HG02759 (cell line): ENCODE data around the gene PRSS58.
A peak's percentile ranks its signal among the peaks of the same experiment; 100 is the strongest.

Experiments used
- ATAC-seq: cut with Tn5 transposase; IDR thresholded peaks from one replicate; pipeline ENCODE4 v1.9.1; 2021; ENCODE audit warnings: mild to moderate bottlenecking, moderate library complexity; ENCODE audit not compliant: unreplicated experiment

Gene PRSS58

GRCh38 chr7:142257958-142258357 lies at the start of gene PRSS58:
Gene PRSS58, minus strand, starts transcription at chr7:142258058. Its CDS starts 351 bp downstream, at chr7:142257707.
- no peak for ATAC-seq

- no peak for ATAC-seq
Observed at GRCh38 chr7:142307246-142307900, 49.5 kb upstream of the PRSS58 start.

- ATAC-seq, result no peak
Observed at GRCh38 chr7:142303650-142304049, 45.8 kb upstream of the PRSS58 start.

GRCh38 chr7:142301923-142302550 lies 44.2 kb upstream of the PRSS58 start:
- ATAC-seq, result no peak

GRCh38 chr7:142301299-142301698 lies 43.4 kb upstream of the PRSS58 start:
- ATAC-seq, result no peak

GRCh38 chr7:142300689-142301088 lies 42.8 kb upstream of the PRSS58 start:
- no peak for ATAC-seq

- no peak for ATAC-seq
Observed at GRCh38 chr7:142299237-142299781, 41.5 kb upstream of the PRSS58 start.

- ATAC-seq, result no peak
Observed at GRCh38 chr7:142298627-142299026, 40.8 kb upstream of the PRSS58 start.

- no peak for ATAC-seq
Observed at GRCh38 chr7:142298009-142298408, 40.2 kb upstream of the PRSS58 start.

- ATAC-seq, result no peak
Observed at GRCh38 chr7:142280263-142280662, 22.4 kb upstream of the PRSS58 start.

GRCh38 chr7:142279601-142280000 lies 21.7 kb upstream of the PRSS58 start:
- no peak for ATAC-seq

- no peak for ATAC-seq
Observed at GRCh38 chr7:142275028-142275427, 17.2 kb upstream of the PRSS58 start.

GRCh38 chr7:142272841-142273240 lies 15.0 kb upstream of the PRSS58 start:
- no peak for ATAC-seq

GRCh38 chr7:142263598-142264380 lies 5.9 kb upstream of the PRSS58 start:
- no peak for ATAC-seq

- no peak for ATAC-seq
Observed at GRCh38 chr7:142250705-142251104, 7.2 kb downstream of the PRSS58 start.

- ATAC-seq, result no peak
Observed at GRCh38 chr7:142249918-142250317, 7.9 kb downstream of the PRSS58 start.

- ATAC-seq, result no peak
Observed at GRCh38 chr7:142248166-142249160, 9.4 kb downstream of the PRSS58 start.

- no peak for ATAC-seq
Observed at GRCh38 chr7:142243823-142244222, 14.0 kb downstream of the PRSS58 start.

GRCh38 chr7:142240546-142240945 lies 17.3 kb downstream of the PRSS58 start:
- no peak for ATAC-seq

- peak; percentile 56 for ATAC-seq
Observed at GRCh38 chr7:142231716-142232115, 26.1 kb downstream of the PRSS58 start.
